EL (cell line): ENCODE results near the gene LDLRAD4.

Experiments used
- DNase-seq: peaks from one replicate; pipeline ENCODE4 v3.0.0-alpha.2; 2016

The LDLRAD4 gene

GRCh38 chr18:13218368-13218991, at the start of gene LDLRAD4:
TSS of gene LDLRAD4 (plus strand) at chr18:13218760.
- no peak for DNase-seq

- DNase-seq = no peak
Observed at GRCh38 chr18:13173578-13174145, 44.9 kb upstream of the LDLRAD4 start.

- no peak for DNase-seq
Observed at GRCh38 chr18:13175266-13175665, 43.3 kb upstream of the LDLRAD4 start.

GRCh38 chr18:13175754-13176210, 42.8 kb upstream of the LDLRAD4 start:
- no peak for DNase-seq

- no peak for DNase-seq
Observed at GRCh38 chr18:13176847-13177246, 41.7 kb upstream of the LDLRAD4 start.

GRCh38 chr18:13178197-13178596, 40.4 kb upstream of the LDLRAD4 start:
- no peak for DNase-seq

- DNase-seq = peak; percentile 16
Observed at GRCh38 chr18:13178976-13179375, 39.6 kb upstream of the LDLRAD4 start.

- no peak for DNase-seq
Observed at GRCh38 chr18:13179566-13180113, 38.9 kb upstream of the LDLRAD4 start.

GRCh38 chr18:13180614-13181375, 37.8 kb upstream of the LDLRAD4 start:
- no peak for DNase-seq

GRCh38 chr18:13181765-13182164, 36.8 kb upstream of the LDLRAD4 start:
- no peak for DNase-seq

GRCh38 chr18:13183359-13183758, 35.2 kb upstream of the LDLRAD4 start:
- DNase-seq = no peak

- DNase-seq = no peak
Observed at GRCh38 chr18:13183790-13184189, 34.8 kb upstream of the LDLRAD4 start.

GRCh38 chr18:13184396-13184795, 34.2 kb upstream of the LDLRAD4 start:
- no peak for DNase-seq

GRCh38 chr18:13185675-13186198, 32.8 kb upstream of the LDLRAD4 start:
- DNase-seq = no peak

GRCh38 chr18:13186687-13187086, 31.9 kb upstream of the LDLRAD4 start:
- DNase-seq = no peak

- no peak for DNase-seq
Observed at GRCh38 chr18:13187498-13187897, 31.1 kb upstream of the LDLRAD4 start.

GRCh38 chr18:13191031-13191430, 27.5 kb upstream of the LDLRAD4 start:
- no peak for DNase-seq

GRCh38 chr18:13191779-13192178, 26.8 kb upstream of the LDLRAD4 start:
- no peak for DNase-seq

GRCh38 chr18:13192970-13193369, 25.6 kb upstream of the LDLRAD4 start:
- DNase-seq = no peak

GRCh38 chr18:13194239-13194638, 24.3 kb upstream of the LDLRAD4 start:
- no peak for DNase-seq

- DNase-seq = no peak
Observed at GRCh38 chr18:13198701-13199100, 19.9 kb upstream of the LDLRAD4 start.

- DNase-seq = no peak
Observed at GRCh38 chr18:13199169-13199568, 19.4 kb upstream of the LDLRAD4 start.

- no peak for DNase-seq
Observed at GRCh38 chr18:13201292-13201691, 17.3 kb upstream of the LDLRAD4 start.

GRCh38 chr18:13202571-13202970, 16.0 kb upstream of the LDLRAD4 start:
- DNase-seq = no peak
